Gastroesophageal sphincter (tissue), 3 donors: ENCODE results near the gene RPS6KB1.

Source experiments
- CTCF ChIP-seq, 4 experiments: fragments of 200-600 bp in 2 of 4; fragments of 450-650 bp in 2 of 4; sonication (generic) in 1 of 4; IDR thresholded peaks; one replicate each; pipeline ENCODE4 v1.5.1; 2017 to 2019; ENCODE audit warnings: antibody characterized with exemption in 4 of 4, mild to moderate bottlenecking in 2 of 4, moderate library complexity in 2 of 4
- EP300 ChIP-seq: sonication (generic); formaldehyde crosslinking; IDR thresholded peaks from one replicate; pipeline ENCODE4 v1.6.1; 2017; ENCODE audit warnings: antibody characterized with exemption, mild to moderate bottlenecking
- POLR2A ChIP-seq, 2 donors: fragments of 450-650 bp; IDR thresholded peaks; one replicate each; pipeline ENCODE4 v1.6.1; 2017; ENCODE audit warnings: antibody characterized with exemption in 2 of 2, mild to moderate bottlenecking in 2 of 2, moderate library complexity in 1 of 2
- POLR2AphosphoS5 ChIP-seq: sonication (generic); formaldehyde crosslinking; IDR thresholded peaks from one replicate; pipeline ENCODE4 v1.6.1; 2017; ENCODE audit warnings: antibody characterized with exemption

- TF ChIP-seq POLR2A (IDR thresholded peaks at IDR 0.05) (no peak), CTCF (IDR thresholded peaks at IDR 0.05) (no peak), POLR2AphosphoS5 (no peak), EP300 (no peak)
Measured at GRCh38 chr17:59941131-59941530, 48.2 kb downstream of the RPS6KB1 start.
